Renal cortex interstitium (tissue), 11 donors: Measurements from ENCODE around the gene ULK1. TPM values are rescaled to one million over a fixed set of nuclear protein-coding genes. Genes with fewer than 3 reads are reported as not detected.

Experiments used
- DNase-seq, 11 donors: peaks; one replicate each; pipeline ENCODE4 v3.0.0-alpha.2; 2013; ENCODE audit warnings: low read depth in 9 of 11, low spot score in 4 of 11; ENCODE audit errors: extremely low read depth in 1 of 11
- polyA plus RNA-seq, 3 donors: library from polyadenylated mRNA; unstranded; fragments of 120-200 nt; gene quantifications; one replicate each; pipeline ENCODE4 v1.2.1, GENCODE V29; 2013; ENCODE audit not compliant: insufficient read length in 3 of 3

ULK1 gene
- polyA plus RNA-seq, 3 donors: 23.7 to 44.8 (median 37.8) TPM

GRCh38 chr12:131902332-131903241, 8.2 kb downstream of the ULK1 start:
- DNase-seq: no peak

- DNase-seq: no peak
These were observed 9.1 kb downstream of the ULK1 start for GRCh38 chr12:131903270-131904255.

- no peak for DNase-seq
These were observed 9.9 kb downstream of the ULK1 start for GRCh38 chr12:131904346-131904745.

GRCh38 chr12:131905081-131905629, 10.7 kb downstream of the ULK1 start:
- no peak for DNase-seq

- no peak for DNase-seq
These were observed 11.2 kb downstream of the ULK1 start for GRCh38 chr12:131905630-131906091.

GRCh38 chr12:131907379-131908091, 13.1 kb downstream of the ULK1 start:
- DNase-seq: no peak

- DNase-seq: no peak
These were observed 14.0 kb downstream of the ULK1 start for GRCh38 chr12:131908092-131909080.

- no peak for DNase-seq
These were observed 14.8 kb downstream of the ULK1 start for GRCh38 chr12:131909081-131909751.

- DNase-seq: no peak
These were observed 15.4 kb downstream of the ULK1 start for GRCh38 chr12:131909752-131910219.

GRCh38 chr12:131910302-131911027, 16.0 kb downstream of the ULK1 start:
- DNase-seq: no peak

GRCh38 chr12:131911028-131911650, 16.7 kb downstream of the ULK1 start:
- no peak for DNase-seq

GRCh38 chr12:131911851-131912477, 17.5 kb downstream of the ULK1 start:
- no peak for DNase-seq

GRCh38 chr12:131912518-131913274, 18.3 kb downstream of the ULK1 start:
- DNase-seq: no peak

GRCh38 chr12:131913666-131914065, 19.2 kb downstream of the ULK1 start:
- DNase-seq: no peak
